ENCODE results near the gene CGN.

The CGN gene

GRCh38 chr1:151562661-151563060 is 51.5 kb downstream of the CGN start:
- TF ChIP-seq CTCF (IDR thresholded peaks at IDR 0.05; ENCODE audit: low read depth, low read length), result no peak
- no peak for TF ChIP-seq MYC (IDR thresholded peaks at IDR 0.05; ENCODE audit: low read depth, low read length)
- TF ChIP-seq MAX (IDR thresholded peaks at IDR 0.05; ENCODE audit: low read depth, low read length), result no peak
- TF ChIP-seq POLR2A (IDR thresholded peaks at IDR 0.05; ENCODE audit: extremely low read depth, insufficient read length), result no peak
- DNase-seq (ENCODE audit: low read depth), result no peak
- H3K4me3 ChIP-seq (ENCODE audit: low read depth, low read length), result no peak overlapping the region

- DNase-seq (ENCODE audit: low read depth), result no peak
- TF ChIP-seq CTCF (IDR thresholded peaks at IDR 0.05; ENCODE audit: low read depth, low read length), result no peak
- no peak for TF ChIP-seq MYC (IDR thresholded peaks at IDR 0.05; ENCODE audit: low read depth, low read length)
- no peak overlapping the region for H3K4me3 ChIP-seq (ENCODE audit: low read depth, low read length)
Measured at GRCh38 chr1:151563376-151563775, 52.2 kb downstream of the CGN start.

GRCh38 chr1:151565502-151566189 is 54.5 kb downstream of the CGN start:
- DNase-seq (ENCODE audit: low read depth), result no peak
- H3K4me3 ChIP-seq (ENCODE audit: low read depth, low read length), result no peak overlapping the region
- TF ChIP-seq POLR2A (IDR thresholded peaks at IDR 0.05; ENCODE audit: extremely low read depth, insufficient read length) (no peak), MYC (IDR thresholded peaks at IDR 0.05; ENCODE audit: low read depth, low read length) (no peak), MAX (IDR thresholded peaks at IDR 0.05; ENCODE audit: low read depth, low read length) (no peak), CTCF (IDR thresholded peaks at IDR 0.05; ENCODE audit: low read depth, low read length) (no peak)

GRCh38 chr1:151568626-151569088 is 57.5 kb downstream of the CGN start:
- H3K4me3 ChIP-seq (ENCODE audit: low read depth, low read length), result no peak overlapping the region
- TF ChIP-seq CTCF (IDR thresholded peaks at IDR 0.05; ENCODE audit: low read depth, low read length) (no peak), MAX (IDR thresholded peaks at IDR 0.05; ENCODE audit: low read depth, low read length) (no peak), POLR2A (IDR thresholded peaks at IDR 0.05; ENCODE audit: extremely low read depth, insufficient read length) (no peak), MYC (IDR thresholded peaks at IDR 0.05; ENCODE audit: low read depth, low read length) (no peak)
- DNase-seq (ENCODE audit: low read depth), result no peak

- DNase-seq (ENCODE audit: low read depth), result no peak
- H3K4me3 ChIP-seq (ENCODE audit: low read depth, low read length), result no peak overlapping the region
- no peak for TF ChIP-seq MAX (IDR thresholded peaks at IDR 0.05; ENCODE audit: low read depth, low read length)
- TF ChIP-seq CTCF (IDR thresholded peaks at IDR 0.05; ENCODE audit: low read depth, low read length), result no peak
- no peak for TF ChIP-seq MYC (IDR thresholded peaks at IDR 0.05; ENCODE audit: low read depth, low read length)
- no peak for TF ChIP-seq POLR2A (IDR thresholded peaks at IDR 0.05; ENCODE audit: extremely low read depth, insufficient read length)
Measured at GRCh38 chr1:151570819-151571218, 59.6 kb downstream of the CGN start.
